NCI-H524 treated with DMSO at 0.1 percent for 48 hours (cell line): Measurements from ENCODE around the gene DLG5.
"Not testable (repeated sequence)": the region's sequence is repeated elsewhere in the genome, so short reads cannot be mapped to it uniquely, and the experiment has no call there.

ENCODE experiments used
- DNase-seq: peaks from one replicate; lab custom pipeline; 2025; lab: John Stamatoyannopoulos, UW

Gene DLG5

DNA sequence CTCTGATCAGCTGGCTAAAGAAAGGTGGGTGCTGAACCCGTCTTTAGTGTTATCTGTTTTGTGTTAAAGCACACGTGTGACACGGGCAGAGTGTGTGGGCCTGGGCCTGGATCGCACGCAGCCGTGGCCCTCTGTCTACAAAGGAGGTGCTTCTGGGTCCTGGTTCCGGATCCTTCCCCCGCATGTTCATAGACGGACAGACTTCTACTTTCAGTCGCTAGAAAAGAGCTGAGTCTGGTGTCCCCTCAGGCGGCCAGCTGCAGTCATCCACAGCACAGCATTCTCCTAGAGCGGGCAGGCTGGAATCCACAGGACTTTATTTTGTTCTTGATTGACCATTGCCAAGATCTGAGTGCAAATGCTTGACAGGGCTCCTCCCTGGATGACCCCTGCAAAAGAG is 134.4 kb downstream of the DLG5 start:
- no peak for DNase-seq

DNA sequence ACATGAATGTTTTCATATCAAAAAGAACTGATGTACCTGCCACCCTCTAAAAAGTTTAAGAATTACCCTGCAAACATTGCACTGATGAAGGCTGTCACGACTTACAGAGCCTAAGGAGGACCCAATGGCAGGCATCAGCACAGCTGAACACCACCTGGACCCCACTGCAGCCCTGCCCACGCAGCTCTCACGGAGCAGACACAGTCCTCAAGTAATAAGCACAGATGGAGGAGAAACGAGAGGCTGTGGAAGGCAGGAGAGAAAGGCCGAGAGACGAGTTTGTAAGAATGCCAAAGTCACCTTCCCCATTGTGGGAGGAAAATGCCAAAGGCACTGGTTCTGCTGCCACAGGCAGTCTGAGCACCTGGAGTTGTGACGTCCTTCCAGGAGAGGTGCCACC is 135.0 kb downstream of the DLG5 start:
- DNase-seq, result no peak

DNA sequence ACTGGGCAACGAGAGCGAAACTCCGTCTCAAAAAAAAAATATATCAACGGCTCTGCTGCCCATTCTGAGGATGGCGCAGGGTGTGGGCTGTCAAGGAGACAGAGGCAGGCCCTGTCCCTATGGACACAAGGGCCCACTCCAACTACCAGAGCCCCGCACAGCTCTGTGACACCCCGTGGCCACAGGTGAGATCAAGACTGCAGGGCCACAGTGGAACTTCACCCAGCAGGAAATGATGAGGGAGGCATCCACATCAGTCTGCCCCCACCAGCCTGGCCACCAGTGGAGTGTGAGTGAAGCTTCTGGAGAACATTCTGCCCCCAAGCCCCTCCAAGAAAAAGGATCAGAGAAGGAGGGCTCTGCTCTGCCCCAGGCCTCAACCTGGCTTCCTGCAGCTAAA is 136.7 kb downstream of the DLG5 start:
- DNase-seq, result no peak

DNA sequence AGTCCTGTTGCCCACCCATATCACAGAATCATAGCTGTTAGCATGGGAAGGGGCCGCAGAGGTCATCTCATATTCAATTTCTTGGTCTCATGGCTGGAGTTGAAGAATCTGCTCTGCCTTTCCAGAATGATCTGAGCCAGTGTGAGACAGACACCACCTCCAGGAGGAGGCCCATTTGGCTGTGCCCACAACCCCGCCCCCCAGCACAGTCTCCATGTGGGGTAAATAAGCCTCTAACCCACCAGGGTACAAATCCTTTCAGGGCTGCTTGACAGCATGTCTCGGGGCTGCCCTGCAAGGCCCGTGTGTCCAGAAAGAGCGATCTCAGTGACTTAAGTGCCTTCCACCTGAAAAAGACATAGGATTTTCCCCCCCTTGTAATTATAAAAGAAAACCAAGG is 137.5 kb downstream of the DLG5 start:
- DNase-seq, result no peak

DNA sequence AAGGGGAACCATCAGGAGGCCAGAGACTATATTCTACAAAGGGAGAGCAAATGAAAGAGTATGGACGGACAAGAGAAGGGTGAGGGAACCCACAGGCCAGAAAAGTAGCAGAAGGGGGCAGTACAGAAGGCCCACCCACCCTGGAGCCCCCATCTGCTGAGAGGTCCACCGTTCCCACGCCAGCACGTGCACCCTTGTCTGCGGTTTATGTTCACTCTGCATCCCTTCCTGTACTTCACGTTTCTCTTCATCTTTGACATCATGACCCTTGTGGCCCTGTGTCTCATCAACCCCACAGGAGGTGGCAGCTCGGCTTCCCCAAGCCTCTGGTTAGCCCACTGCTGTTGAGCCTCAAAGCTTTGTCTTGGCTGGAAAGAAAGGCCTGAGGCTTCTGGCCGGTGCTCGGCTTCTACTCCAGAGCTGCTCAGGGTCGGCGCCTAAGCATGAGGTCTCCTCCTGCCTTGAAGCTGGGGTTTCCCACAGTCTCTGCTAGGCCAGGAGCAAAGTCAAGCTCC is 138.0 kb downstream of the DLG5 start:
- DNase-seq, result no peak

DNA sequence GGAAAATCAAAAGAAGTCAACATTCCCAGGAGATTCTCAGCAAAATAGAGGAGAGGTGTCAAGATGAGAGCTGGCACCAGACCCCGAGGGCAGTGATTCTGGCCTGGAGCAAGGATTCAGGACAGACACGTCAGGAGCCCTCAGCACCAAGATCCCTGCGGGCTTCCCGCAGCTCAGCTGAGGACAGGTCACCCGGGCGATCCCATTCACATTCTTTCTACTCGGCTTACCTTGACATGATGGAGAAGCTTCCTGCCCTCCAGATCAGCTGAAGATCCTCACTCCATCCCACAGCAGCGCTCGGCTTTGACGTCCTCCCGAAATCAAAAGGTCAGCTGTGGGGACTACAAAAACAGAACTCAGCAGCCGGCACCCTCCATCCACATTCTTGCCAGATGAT is 139.1 kb downstream of the DLG5 start:
- DNase-seq, result no peak

DNA sequence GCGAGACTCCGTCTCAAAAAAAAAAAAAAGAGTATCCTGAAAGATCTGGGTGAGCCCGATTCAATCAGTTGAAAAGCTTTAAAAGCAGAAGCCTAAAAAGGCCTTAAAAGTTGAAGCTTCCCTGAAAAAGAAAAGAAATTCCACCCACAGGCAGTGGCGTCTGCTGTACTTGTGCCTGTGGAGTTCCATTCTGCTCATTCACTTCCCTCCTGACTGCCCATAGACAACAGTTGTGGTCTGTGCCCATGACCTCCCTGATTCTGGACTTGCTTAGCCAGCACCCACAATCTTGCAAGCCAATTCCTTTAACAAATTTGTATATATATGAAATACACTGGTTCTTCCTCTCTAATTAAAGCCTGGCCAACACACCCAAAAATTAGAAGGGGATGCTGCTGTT is 141.7 kb downstream of the DLG5 start:
- DNase-seq, result no peak

DNA sequence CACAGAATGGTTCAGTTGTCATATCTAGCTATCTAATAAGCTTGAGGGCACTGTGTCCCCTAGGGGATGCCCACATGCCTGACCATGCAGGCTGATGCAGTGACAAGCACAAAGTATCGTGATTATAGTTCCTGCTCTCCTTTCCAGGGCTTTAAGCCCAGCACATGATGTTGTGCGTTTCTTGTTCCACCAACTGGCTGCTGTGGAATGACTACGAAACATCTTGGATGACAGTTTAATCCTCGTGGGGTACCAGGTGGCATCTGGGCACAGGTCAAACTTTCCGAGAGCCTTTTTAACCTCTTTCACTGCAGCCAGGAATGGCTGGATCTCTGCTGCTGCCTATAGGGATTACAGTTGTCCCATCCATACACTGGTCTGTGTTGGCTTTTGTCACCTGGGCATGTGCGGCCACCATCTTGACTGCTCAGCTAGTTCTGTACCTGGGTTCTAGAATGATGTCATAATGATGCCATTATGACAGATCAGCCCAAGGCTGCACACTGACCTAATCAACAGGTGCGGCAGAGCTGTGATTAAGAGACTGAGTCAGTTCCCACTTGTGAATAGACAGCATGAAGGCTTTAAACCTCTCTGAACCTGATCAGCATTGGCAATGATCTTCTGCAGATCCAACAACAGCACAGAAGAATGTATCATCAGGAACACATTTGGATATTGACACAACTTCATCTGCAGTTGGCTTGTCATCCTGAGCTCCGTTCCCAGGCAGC is 144.1 kb downstream of the DLG5 start:
- DNase-seq, result no peak

DNA sequence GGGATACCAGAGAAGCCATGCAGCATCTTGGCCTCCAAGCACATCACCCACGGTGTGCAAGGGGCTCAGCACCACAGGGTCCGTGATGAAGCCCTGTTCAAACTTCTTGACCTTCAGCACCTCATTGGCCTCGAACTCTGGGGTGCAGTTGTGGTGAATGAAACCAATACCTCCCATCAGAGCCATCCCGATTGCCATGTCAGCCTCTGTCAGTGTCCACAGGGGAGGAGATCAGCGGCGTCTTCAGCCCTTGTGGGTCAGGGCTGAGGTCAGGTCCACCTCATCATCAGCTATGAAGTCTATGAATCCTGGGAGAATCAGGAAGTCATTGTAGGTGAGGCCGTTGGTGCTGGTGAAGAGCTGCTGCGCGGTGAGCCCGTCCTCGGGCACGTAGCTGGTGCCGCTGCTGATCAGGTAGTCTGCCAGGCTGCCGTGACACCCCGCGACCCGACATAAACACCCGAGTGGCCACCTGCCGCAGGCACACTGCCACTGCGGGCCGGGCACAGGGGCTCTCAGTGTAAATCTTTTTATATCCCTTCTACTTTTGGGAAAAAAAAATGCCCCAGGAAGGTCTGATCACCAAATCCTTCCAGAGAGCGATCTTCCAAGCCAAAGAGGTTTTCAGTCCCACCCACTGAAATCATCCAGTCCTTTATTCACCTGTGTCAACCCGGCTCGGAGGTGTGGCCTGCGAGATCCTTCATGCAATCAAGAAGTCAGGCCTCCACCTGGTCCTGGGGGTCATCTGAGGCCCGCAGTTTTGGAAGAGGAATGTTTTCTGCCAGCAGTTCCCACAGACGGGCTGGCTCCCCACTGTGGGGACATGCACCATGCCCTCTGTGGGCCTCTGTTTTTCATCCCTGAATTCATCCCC is 144.9 kb downstream of the DLG5 start:
- no peak for DNase-seq

DNA sequence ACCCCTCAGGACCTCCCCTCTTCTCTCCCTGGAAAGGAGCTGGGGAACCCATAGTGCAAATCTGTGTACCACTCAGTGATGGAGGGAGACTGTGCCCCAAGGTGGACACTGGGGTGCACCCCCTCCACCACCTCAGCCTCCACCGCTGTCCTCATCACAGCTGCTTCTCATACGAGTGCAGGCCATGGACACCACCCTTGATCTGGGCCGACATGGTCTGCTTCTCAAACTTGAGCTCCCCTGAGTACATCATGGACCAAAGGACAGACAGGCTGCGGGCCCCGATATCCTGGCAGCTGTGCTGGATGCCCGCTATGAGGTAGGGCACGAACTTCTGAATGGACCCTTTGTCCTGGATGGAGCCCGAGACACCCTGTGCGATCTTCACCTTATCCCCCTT is 146.4 kb downstream of the DLG5 start:
- no peak for DNase-seq

DNA sequence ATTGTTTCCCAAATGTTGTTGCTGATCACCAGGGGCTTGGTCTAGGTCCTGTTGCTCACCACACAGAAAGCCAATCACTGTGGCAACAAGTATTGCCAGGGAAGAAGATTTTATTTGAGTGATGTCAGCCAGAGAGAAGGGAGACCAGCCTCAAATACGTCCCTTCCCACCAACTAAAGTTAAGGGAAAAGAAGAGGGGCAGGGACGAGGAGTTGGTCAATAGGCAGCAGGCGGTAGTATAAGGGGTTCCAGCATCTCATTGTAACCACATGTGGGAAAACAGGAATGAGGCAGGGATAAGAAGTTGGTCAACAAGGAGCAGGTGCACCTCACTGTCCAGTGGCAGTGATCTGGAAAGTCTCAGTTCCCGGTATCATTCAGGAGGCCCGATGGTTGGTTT is 150.1 kb downstream of the DLG5 start:
- no peak for DNase-seq

DNA sequence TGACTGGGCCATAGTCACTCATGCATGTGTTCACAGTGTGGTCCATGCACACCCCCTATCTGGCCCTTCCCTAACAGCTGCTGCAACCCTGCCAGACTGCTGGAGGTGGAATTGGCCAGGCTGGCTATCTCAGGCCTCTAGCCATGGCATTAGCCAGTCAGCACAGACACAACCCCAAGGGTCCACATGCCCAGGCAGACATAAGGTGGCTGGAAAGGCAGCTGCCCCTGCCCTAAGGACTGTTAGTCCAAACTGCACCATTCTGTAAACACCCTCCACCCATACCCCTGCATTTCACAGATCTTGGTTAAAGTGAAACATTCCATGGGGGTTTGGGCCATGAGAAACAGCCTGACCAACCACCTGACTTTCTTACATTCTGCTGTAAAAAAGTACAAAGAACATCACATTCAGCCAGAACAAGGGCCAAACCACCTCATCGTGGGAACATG is 151.6 kb downstream of the DLG5 start:
- DNase-seq, result no peak

DNA sequence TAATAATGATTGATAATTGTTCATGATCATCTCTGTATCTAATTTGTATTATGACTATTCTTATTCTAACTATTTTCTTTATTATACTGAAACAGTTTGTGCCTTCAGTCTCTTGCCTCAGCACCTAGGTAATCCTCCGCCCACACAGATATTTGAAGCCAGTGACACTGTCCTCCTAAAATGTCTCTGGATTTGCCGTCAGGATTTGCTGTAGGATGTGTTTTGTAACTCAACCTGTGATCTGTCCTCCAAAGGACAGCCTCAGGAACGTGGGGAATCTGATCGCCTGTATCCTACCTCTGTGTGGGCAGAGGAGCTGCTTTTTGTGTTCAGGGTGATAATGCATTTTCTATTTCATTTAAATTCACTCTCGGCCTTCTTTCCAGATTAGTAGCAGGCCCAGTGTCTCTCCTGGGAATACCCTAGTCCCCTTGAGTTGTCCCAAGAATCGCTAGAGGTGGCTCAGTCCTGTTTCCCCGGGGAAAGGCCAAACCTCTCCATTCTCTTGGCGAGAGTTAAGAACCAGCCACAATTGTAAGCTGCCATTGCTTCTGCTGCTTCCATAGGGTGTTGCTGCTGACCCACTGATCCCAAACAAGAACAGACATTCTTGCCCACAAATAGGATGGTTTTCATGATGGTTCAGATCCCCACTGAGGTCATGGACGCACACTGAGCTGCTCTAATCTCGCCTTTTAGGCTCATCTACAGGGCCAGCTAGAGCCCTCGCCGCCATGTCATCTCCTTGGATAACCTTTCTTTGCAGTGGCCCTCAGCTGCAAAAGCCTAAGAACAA is 152.7 kb downstream of the DLG5 start:
- no peak for DNase-seq

DNA sequence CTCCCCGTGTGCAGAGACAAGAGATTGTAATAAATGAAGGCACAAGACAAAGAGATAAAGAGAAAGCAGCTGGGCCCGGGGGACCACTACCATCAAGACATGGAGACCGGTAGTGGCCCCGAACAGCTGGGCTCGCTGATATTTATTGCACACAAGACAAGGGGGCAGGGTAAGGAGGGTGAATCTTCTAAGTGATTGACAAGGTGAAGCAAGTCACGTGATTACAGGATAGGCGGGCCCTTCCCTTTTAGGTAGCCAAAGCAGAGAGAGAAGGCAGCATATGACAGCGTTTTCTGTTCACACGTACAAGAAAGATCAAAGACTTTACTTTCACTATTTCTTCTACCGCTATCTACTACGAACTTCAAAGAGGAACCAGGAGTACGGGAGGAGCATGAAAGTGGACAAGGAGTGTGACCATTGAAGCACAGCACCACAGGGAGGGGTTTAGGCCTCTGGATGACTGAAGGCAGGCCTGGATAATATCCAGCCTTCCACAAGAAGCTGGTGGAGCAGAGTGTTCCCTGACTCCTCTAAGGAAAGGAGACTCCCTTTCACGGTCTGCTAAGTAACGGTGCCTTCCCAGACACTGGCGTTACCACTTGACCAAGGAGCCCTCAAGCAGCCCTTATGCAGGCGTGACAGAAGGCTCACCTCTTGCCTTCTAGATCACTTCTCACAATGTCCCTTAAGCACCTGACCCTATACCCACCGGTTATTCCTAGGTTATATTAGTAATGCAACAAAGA is 153.5 kb downstream of the DLG5 start:
- not testable (repeated sequence) for DNase-seq

DNA sequence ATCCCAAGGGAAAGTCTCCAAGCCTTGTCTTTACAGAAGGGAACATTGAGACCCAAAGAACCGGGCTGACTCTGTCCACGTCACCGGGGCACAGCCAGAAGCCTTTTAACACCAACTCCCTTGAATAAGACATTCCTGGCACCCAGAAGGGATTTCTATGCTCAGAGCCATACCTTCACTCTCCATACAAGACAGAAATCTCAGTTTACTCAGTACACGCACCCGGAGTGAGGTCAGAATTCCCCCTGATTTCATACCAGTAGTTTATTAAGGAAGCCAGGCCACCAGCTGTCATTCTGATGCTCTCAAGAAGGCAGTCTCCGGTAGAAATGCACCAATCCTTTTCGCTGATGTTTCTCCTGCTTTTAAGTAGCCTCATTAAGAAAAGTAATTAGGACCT is 154.7 kb downstream of the DLG5 start:
- DNase-seq, result no peak

DNA sequence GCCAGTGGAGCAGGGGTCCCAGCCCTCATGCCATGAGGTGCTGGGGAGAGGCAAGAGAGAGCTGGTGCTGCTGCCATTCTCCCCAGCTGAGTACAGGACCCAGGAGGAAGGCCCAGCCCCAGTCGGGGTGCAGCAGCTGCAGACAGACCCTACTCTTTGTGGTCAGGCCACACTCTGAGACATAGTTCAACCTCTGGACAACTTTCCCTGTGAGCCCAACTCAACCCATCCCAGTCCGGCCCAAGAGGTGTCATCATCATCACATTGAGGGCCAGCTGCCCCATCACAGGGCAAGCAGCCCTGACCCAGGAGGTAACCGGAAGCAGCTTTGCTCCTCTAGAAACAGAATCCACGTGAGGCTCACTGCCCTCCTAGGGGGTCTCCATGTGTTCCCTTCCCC is 155.1 kb downstream of the DLG5 start:
- no peak for DNase-seq

DNA sequence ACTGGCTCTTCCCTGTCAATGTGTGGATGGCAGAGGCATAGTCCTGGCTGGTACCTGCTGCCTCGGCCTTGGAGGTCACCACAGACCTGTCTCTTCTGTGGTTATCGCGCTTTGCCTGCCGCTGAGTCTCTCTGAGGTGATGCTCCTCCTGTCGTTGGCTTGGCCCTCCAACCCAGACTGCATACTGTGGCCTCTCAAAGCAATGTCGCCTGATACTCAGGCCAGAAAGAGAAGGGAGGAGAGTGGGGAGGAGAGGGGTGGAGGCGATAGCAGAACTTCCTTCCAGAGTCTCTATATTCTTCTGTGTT is 155.7 kb downstream of the DLG5 start:
- no peak for DNase-seq

DNA sequence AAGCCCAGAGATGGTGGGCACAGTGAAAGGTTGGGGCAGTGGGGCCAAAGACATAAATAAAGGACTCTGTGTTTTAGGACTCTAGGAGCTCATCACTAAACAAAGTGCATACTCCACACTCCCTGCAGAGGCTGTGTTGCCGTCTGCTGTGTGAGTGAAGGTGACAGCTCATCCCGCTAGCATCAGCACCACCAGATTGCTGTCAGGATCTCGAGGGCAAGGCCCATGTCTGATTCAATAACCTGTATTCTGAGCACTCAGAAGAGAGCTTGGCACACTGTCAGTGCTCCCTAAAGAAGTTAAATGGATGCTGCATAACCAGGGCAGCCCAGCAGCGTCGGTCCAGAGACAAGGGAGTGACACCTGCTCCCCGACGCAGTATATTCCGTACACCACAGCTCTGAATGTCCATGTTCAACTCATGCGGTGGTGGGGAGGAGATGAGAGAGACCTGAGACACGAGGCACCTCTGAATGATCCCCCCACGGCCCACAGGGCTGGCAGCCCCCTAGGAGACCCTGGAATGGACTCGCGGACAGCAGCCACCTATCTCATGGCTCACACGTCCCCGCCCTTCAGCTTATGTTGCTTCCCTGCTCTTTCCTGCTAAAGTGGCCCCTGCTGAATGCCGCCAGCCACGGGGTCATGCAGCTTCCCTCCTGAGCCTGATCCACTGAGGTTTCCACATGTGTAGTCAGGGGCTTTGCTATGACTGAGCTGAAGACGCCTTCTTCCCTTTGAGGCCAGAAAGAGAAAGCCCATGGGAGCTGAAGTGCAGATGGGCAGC is 156.3 kb downstream of the DLG5 start:
- no peak for DNase-seq

DNA sequence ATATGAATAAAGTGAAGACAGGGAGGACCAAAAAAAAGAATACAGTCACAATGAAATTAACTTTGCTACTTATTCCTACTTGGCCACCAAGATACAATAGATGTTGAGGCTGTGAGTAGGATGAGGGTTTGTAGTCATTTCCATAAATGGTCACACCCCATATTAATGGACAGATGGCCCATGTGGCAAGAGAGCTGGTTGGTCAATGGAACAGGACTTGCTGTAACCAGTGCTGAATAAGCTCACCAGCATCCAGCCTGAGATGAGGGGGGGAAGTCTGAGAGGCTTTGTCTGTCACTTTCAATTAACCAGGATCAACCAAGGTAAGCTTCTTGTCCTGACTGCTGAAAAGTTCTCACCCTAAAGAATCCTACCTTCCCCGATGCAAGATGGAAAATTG is 158.5 kb downstream of the DLG5 start:
- no peak for DNase-seq

DNA sequence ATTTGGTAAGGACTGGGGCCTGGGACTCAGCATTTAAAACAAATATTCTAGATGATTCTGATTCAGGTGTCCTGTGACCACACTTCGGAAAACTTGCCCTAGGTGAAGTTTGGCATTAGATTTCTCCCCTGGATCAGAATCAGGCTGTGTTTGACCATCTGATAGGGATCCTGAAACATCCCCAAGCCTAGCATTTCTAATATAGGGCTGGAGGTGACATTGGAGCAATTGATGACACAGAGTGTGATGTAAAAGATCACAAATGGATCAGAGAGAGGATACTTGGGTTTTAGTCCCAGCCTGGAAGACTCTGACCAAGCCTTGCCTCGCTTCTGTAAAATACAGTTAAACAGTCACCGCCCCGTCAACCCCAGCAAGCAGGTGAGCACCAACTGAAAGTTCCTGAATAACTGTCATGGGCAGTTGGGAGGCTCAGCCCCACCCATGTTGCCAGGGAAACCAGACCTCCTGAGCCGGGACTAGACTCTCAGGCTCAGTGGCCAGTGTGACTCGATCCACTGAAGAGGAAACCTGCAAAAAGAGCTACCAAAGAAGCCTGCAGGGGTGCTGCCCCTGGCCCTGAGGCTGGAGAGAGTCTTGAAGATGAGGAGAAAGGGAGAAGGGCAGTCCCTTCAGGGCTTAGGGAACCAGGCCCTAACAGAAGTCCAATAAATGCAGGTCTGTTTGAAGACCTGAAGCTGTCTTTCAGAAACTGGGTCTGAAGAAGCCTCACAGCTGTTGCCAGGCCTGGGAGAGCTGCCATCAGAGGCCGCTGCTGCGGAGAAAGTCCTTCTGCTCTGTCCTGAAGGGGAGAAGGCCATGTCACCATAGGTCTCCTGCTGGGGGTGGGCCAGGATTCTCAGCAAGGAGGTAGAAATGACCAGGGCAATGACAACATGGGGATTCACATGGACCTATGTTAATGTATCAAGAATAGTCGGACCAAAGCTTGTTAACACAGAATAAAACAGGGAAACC is 162.8 kb downstream of the DLG5 start:
- DNase-seq, result no peak
